HEK293T (cell line): ENCODE data around the gene PRKCH.

Experiments
- BHLHE40 ChIP-seq: fragments of 450-650 bp; IDR thresholded peaks from 2 replicates; pipeline ENCODE4 v1.6.1; 2016; ENCODE audit warnings: mild to moderate bottlenecking, moderate library complexity, borderline replicate concordance
- FOXK2 ChIP-seq: fragments of 450-650 bp; IDR thresholded peaks from 2 replicates; pipeline ENCODE4 v1.6.1; 2016; ENCODE audit warnings: mild to moderate bottlenecking
- FOXM1 ChIP-seq: fragments of 450-650 bp; IDR thresholded peaks from 2 replicates; pipeline ENCODE4 v1.6.1; 2017; ENCODE audit warnings: mild to moderate bottlenecking, borderline replicate concordance
- HDGF ChIP-seq: fragments of 450-650 bp; IDR thresholded peaks from 2 replicates; pipeline ENCODE4 v1.6.1; 2017; ENCODE audit warnings: antibody characterized with exemption, borderline replicate concordance
- SP1 ChIP-seq: fragments of 450-650 bp; IDR thresholded peaks from 2 replicates; pipeline ENCODE4 v1.6.1; 2017
- SUZ12 ChIP-seq: fragments of 450-650 bp; IDR thresholded peaks from 2 replicates; pipeline ENCODE4 v1.6.1; 2016; ENCODE audit warnings: mild to moderate bottlenecking
- TF ChIP-seq, protein P1 (sequence below): fragments of 450-650 bp; IDR thresholded peaks from 2 replicates; pipeline ENCODE4 v1.6.1; 2016

DNA sequence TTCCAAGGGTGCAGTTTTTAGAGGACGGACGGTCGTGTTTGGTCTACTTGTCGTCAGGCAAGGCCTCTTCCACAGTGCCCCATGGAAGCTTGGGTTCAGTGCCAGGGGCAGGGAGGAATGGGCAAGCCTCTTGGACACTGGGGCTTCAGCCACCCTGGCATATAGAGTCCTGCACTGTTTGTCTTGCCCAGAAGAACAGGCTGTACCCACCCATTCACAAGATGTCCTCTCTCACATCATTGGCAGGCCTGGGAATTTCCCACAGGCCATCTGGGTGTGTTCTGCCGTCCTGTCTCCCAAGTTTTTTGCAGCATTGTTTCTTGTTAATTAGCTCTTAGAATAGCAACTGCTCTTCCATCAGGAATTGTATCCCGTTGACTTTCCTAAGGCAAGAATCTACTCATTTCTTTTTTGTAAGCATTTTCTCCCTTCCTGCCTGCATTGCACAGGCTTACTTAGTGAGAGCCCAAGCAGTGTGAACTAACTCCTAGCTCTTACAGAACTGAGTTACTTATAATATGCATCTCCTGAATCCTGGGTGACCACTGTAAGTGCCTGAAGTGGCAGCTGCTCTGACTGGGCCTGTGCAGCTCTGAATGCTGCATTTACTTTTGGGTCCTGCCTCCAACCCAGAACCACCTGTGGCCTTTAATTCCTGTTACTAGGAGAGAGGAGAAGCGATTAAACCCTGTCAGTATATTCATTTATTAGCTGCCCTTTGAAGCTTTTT is 224.5 kb downstream of the PRKCH start:
- TF ChIP-seq BHLHE40 (no peak), SP1 (no peak), HDGF (no peak), FOXM1 (no peak), SUZ12 (no peak), FOXK2 (no peak)
- TF ChIP-seq, protein P1, sequence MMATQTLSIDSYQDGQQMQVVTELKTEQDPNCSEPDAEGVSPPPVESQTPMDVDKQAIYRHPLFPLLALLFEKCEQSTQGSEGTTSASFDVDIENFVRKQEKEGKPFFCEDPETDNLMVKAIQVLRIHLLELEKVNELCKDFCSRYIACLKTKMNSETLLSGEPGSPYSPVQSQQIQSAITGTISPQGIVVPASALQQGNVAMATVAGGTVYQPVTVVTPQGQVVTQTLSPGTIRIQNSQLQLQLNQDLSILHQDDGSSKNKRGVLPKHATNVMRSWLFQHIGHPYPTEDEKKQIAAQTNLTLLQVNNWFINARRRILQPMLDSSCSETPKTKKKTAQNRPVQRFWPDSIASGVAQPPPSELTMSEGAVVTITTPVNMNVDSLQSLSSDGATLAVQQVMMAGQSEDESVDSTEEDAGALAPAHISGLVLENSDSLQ, result no peak
